Esophagus squamous epithelium (tissue), 4 donors: ENCODE data around the gene MRRF.

Experiments
- POLR2A ChIP-seq, 4 donors: fragments of 450-650 bp; IDR thresholded peaks; one replicate each; pipeline ENCODE4 v1.6.1; 2017; ENCODE audit warnings: antibody characterized with exemption in 4 of 4, mild to moderate bottlenecking in 4 of 4, moderate library complexity in 3 of 4
- TF ChIP-seq, protein P1 (sequence below), 6 experiments: fragments of 450-650 bp in 4 of 6; fragments of 200-600 bp in 2 of 6; sonication (generic) in 2 of 6; IDR thresholded peaks; one replicate each; pipeline ENCODE4 v1.5.1; 2016 to 2019; ENCODE audit warnings: antibody characterized with exemption in 6 of 6, mild to moderate bottlenecking in 4 of 6, moderate library complexity in 4 of 6

DNA sequence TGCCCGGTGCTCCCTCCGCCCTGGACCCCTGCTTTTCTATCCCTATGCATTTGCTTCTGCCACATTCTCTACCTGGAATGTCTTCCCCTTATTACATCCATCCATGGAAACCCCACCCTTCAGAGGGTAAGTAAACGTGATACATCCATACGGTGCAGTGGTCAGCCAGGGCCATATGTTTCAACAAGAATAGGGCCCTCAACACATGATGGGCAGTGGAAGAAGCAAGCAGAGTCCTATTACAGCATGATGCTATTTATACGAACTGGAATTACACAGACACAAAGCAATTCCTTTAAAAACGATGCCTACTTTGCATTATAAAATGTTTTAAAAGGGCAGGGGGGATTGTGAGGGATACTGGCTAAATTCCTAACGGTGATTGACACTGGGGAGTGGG, 68.0 kb downstream of the MRRF start:
- TF ChIP-seq, protein P1, sequence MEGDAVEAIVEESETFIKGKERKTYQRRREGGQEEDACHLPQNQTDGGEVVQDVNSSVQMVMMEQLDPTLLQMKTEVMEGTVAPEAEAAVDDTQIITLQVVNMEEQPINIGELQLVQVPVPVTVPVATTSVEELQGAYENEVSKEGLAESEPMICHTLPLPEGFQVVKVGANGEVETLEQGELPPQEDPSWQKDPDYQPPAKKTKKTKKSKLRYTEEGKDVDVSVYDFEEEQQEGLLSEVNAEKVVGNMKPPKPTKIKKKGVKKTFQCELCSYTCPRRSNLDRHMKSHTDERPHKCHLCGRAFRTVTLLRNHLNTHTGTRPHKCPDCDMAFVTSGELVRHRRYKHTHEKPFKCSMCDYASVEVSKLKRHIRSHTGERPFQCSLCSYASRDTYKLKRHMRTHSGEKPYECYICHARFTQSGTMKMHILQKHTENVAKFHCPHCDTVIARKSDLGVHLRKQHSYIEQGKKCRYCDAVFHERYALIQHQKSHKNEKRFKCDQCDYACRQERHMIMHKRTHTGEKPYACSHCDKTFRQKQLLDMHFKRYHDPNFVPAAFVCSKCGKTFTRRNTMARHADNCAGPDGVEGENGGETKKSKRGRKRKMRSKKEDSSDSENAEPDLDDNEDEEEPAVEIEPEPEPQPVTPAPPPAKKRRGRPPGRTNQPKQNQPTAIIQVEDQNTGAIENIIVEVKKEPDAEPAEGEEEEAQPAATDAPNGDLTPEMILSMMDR (IDR thresholded peaks at IDR 0.05): no peak
- no peak for TF ChIP-seq POLR2A (IDR thresholded peaks at IDR 0.05)
